ENCODE measurements around the gene KDM5B.
A peak's percentile ranks its signal among the peaks of the same experiment; 100 is the strongest.

KDM5B gene

DNA sequence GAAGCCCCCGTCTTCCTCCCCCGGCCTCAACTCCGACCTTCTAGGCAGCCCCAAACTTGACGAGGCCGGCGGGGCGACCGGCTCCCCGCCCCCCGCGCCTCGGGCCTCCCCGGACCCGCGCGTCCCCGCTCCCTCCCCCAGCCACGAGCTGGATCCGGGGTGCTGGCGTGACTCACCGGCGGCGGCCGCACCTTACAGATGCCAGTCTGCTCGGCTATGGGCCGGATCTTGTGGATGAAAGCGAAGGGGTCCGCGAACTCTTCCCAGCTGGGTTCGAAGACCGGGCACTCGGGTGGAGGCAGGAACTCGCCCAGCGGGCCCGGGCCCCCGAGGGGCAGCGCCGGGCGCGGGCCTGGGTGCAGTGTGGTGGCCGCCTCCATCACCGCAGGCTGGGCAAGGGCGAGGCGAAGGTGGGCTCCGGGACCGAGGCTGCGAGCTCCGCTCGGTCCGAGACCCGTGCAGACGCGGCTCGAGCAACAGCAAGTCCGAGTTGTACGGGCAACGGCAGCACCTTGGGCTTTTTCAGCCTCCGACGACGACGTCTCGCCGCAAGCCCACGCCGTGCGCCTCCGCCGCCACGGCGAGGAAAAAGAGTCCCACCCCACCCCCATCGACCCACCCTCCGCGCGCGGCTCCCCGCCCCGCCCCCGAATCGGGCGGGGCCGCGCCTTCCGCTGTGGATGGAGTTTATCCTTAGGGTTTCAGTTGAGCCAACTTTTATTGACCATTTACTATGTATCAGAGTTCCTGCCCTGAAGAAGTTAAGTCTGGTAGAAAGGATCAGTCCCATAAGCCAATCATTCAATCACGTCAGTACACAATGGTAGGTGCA, at the start of gene KDM5B:
Gene KDM5B (minus strand): TSS at position 496 of the 832 bp plus-strand sequence. CDS start 116 bp downstream, at position 380.
- peak within 1 kb of the TSS; percentile 92 for H3K4me3 ChIP-seq (ENCODE audit: low read depth, low read length)
- H3K79me2 ChIP-seq (ENCODE audit: control insufficient read depth, insufficient read depth, low read length, unreplicated experiment), result peaks cover 51% of the 10 kb centered on the region
- peaks cover 34% of the 10 kb centered on the region for H3K4me1 ChIP-seq (ENCODE audit: control insufficient read depth, insufficient read depth, low read length, unreplicated experiment)
- H2AFZ ChIP-seq (ENCODE audit: low read length, unreplicated experiment), result peak within 1 kb of the TSS; percentile 79
- peak within 1 kb of the TSS; percentile 53 for H3K27ac ChIP-seq (ENCODE audit: low read depth, low read length)
- H3K36me3 ChIP-seq (ENCODE audit: insufficient read depth, low read length), result no peaks in the 10 kb centered on the region
- no peaks in the 10 kb centered on the region for H3K27me3 ChIP-seq (ENCODE audit: insufficient read depth, low read length)

DNA sequence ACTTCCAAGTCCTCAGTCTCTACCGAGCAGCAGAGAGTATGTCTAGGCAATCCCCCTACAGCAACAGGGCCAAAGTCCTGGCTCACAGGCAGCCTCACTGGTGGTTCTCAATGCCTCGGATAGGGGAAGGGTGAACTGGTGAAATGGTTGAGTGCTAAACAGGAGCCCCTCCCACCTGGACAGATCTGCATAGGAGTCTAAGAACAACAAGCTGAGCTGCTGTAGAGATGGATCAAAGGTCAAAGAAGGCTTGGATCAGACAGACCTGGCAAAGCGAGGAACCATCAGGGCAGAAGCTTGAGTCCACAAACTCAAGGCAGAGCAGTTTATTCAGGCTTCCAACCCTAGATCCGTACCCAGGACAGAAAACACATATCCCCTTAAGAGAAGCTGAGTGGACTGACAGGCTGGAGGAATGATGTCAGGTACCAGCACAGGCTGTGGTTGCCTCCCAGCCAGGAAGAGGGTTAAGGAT, 49.0 kb upstream of the KDM5B start:
- Histone ChIP-seq H3K79me2 (ENCODE audit: control insufficient read depth, insufficient read depth, low read length, unreplicated experiment) (no peaks in the 10 kb centered on the region), H3K4me1 (ENCODE audit: control insufficient read depth, insufficient read depth, low read length, unreplicated experiment) (peaks cover 5% of the 10 kb centered on the region), H3K27me3 (ENCODE audit: insufficient read depth, low read length) (no peaks in the 10 kb centered on the region), H3K4me3 (ENCODE audit: low read depth, low read length) (no peak overlapping the region), H2AFZ (ENCODE audit: low read length, unreplicated experiment) (no peak overlapping the region), H3K27ac (ENCODE audit: low read depth, low read length) (no peak overlapping the region), H3K36me3 (ENCODE audit: insufficient read depth, low read length) (no peaks in the 10 kb centered on the region)

DNA sequence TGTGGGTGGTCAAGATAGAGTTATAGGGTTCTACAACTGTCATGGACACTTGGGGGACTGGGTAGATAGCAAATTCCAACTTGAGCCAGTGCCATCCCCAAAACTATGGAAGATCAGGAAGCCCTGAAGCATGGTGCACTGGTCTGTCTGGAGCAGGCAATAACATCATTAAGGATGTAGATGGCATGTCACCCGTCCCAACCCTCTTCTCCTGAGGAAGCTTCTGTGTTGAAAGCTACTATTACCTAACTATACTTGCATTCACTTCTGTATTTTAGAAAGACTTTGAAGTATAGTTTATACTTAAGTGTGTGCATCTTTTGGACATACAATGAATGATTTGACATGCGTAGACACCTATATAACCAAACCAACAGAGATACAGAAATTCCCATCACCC, 47.8 kb upstream of the KDM5B start:
- Histone ChIP-seq H3K27me3 (ENCODE audit: insufficient read depth, low read length) (no peaks in the 10 kb centered on the region), H3K4me3 (ENCODE audit: low read depth, low read length) (no peak overlapping the region), H3K79me2 (ENCODE audit: control insufficient read depth, insufficient read depth, low read length, unreplicated experiment) (no peaks in the 10 kb centered on the region), H3K4me1 (ENCODE audit: control insufficient read depth, insufficient read depth, low read length, unreplicated experiment) (peaks cover 5% of the 10 kb centered on the region), H3K36me3 (ENCODE audit: insufficient read depth, low read length) (no peaks in the 10 kb centered on the region), H3K27ac (ENCODE audit: low read depth, low read length) (no peak overlapping the region), H2AFZ (ENCODE audit: low read length, unreplicated experiment) (no peak overlapping the region)

DNA sequence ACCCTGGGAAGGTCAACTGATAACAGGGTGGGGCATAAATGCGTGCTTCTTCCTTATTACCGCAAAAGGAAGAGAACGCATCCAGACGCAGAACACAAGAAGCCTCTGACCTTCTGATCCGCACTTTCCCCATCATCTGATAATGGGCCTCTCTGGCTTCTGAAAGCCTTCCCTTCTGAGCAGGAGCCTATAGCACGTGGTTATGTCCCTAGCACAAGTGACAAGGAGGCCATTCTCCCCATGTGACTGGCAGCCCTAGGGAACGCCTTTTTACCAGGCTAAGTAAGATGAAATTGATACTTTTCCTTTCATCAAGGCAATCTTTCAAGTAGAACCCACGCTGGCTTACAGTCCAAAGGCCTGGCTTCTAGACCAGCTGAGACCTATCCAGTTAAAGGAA, 46.6 kb upstream of the KDM5B start:
- H3K27ac ChIP-seq (ENCODE audit: low read depth, low read length), result no peak overlapping the region
- H3K4me1 ChIP-seq (ENCODE audit: control insufficient read depth, insufficient read depth, low read length, unreplicated experiment), result peaks cover 5% of the 10 kb centered on the region
- H2AFZ ChIP-seq (ENCODE audit: low read length, unreplicated experiment), result no peak overlapping the region
- H3K36me3 ChIP-seq (ENCODE audit: insufficient read depth, low read length), result no peaks in the 10 kb centered on the region
- H3K4me3 ChIP-seq (ENCODE audit: low read depth, low read length), result no peak overlapping the region
- H3K27me3 ChIP-seq (ENCODE audit: insufficient read depth, low read length), result no peaks in the 10 kb centered on the region
- H3K79me2 ChIP-seq (ENCODE audit: control insufficient read depth, insufficient read depth, low read length, unreplicated experiment), result no peaks in the 10 kb centered on the region

DNA sequence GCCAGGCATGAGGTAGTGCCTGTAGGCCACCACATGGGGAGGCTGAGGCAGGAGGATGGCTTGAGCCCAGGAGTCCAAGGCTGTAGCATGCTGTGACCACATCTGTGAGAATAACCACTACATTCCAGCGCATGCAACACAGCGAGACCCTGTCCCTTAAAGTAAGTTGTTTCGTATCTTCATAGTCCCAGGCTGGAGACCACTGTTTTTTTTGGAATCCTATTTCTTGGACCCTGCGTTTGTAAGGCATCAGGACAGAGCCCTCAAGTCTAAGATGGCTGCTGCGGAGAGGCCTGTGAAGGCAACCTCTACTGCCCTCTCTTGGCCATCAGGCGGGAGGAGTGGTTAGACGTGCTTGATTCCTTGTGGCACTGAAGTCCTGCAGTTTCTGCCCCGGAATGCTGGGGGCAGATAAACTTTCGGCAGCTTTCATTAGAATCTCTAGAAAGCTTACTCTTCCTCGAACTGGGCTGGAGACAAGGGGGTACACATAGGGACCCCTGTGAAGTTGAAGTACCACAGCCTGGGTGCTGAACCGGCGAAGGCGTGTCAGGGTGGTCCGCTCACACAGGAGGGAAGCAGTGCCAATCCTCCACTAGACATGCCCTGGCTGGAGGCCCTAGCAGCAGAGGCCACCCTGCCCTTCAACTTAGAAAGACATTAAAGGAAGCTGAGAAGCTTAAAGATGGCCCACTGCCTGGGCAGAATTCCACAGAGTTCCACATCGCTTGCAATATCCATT, 44.1 kb upstream of the KDM5B start:
- H3K27me3 ChIP-seq (ENCODE audit: insufficient read depth, low read length), result no peaks in the 10 kb centered on the region
- no peak overlapping the region for H3K4me3 ChIP-seq (ENCODE audit: low read depth, low read length)
- no peaks in the 10 kb centered on the region for H3K79me2 ChIP-seq (ENCODE audit: control insufficient read depth, insufficient read depth, low read length, unreplicated experiment)
- H3K36me3 ChIP-seq (ENCODE audit: insufficient read depth, low read length), result no peaks in the 10 kb centered on the region
- peak overlapping the region; percentile 38 for H2AFZ ChIP-seq (ENCODE audit: low read length, unreplicated experiment)
- H3K4me1 ChIP-seq (ENCODE audit: control insufficient read depth, insufficient read depth, low read length, unreplicated experiment), result no peaks in the 10 kb centered on the region
- no peak overlapping the region for H3K27ac ChIP-seq (ENCODE audit: low read depth, low read length)

DNA sequence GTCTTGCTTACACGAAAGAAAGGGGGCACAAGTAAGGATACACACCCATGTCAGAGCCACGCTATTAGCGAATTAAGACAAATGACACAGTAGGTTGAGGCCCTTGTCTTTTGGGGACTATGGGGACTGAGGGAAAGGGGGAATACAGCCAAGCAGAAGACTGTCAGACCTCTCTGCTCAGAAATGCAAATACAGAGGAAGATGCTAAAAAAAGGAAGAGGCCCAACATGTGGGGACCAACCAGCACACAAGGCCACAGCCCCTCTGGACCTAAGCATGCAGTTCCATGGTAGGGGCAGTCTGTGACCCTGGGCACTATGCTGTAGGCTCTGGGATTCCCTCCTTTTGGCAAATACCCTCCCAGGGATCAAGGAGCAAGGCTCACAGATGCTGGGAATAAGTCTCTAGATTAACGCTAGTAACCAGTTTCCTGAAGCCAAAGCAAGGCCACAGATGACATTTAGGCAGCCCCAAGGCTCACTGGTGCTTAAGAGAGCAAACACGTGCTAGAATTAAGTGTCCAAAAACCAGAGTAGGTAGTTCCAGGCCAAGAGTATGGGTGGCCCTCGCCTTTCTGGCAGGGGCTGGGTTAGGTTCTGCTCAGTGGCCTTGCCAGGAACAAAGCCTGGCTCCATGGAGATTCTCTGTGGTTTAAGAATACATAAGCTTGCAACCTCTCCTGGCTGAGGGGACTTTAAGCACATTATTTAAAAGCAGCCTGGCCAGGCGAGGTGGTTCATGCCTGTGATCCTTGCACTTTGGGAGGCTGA, 42.6 kb upstream of the KDM5B start:
- H3K4me3 ChIP-seq (ENCODE audit: low read depth, low read length), result no peak overlapping the region
- H3K27ac ChIP-seq (ENCODE audit: low read depth, low read length), result no peak overlapping the region
- H3K27me3 ChIP-seq (ENCODE audit: insufficient read depth, low read length), result no peaks in the 10 kb centered on the region
- no peaks in the 10 kb centered on the region for H3K4me1 ChIP-seq (ENCODE audit: control insufficient read depth, insufficient read depth, low read length, unreplicated experiment)
- no peaks in the 10 kb centered on the region for H3K79me2 ChIP-seq (ENCODE audit: control insufficient read depth, insufficient read depth, low read length, unreplicated experiment)
- no peaks in the 10 kb centered on the region for H3K36me3 ChIP-seq (ENCODE audit: insufficient read depth, low read length)
- H2AFZ ChIP-seq (ENCODE audit: low read length, unreplicated experiment), result no peak overlapping the region

DNA sequence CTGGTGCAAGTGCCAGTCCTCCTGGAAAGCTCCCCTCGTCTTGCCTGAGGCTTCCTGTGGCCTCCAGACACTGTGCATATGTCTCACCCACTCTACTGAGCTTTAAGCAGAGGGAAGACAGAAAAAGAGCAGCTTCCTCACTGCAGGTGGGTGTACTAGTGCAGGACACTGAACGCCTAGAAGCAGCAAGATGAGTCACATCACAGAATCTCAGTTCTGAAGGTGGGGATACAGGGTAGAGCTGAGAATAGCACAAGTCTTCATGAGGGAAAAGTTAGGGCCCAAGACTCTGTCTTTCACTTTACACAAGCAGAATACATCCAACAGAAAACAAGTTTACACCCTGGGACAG, 39.9 kb upstream of the KDM5B start:
- Histone ChIP-seq H3K36me3 (ENCODE audit: insufficient read depth, low read length) (no peaks in the 10 kb centered on the region), H3K27me3 (ENCODE audit: insufficient read depth, low read length) (no peaks in the 10 kb centered on the region), H3K27ac (ENCODE audit: low read depth, low read length) (no peak overlapping the region), H2AFZ (ENCODE audit: low read length, unreplicated experiment) (no peak overlapping the region), H3K79me2 (ENCODE audit: control insufficient read depth, insufficient read depth, low read length, unreplicated experiment) (no peaks in the 10 kb centered on the region), H3K4me3 (ENCODE audit: low read depth, low read length) (no peak overlapping the region), H3K4me1 (ENCODE audit: control insufficient read depth, insufficient read depth, low read length, unreplicated experiment) (no peaks in the 10 kb centered on the region)

DNA sequence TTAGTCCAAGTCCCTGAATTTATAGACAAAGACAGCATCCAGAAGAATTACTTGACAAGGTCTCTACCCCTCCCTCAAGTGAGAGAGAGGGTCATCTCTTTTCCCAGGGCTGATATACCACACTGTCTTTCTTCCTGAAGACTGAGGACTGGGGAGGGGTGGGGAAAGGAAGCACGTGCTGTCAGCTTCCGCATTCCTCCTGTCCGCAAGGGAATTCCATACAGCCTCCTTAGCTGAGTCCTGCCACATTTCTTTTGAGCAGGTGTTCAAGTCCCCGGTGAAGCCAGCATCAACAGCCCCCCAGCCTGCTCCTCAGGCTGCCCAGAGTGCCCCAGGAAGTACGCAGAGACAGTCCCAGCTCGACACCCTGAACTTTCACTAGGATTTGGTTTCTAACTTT, 36.7 kb upstream of the KDM5B start:
- H3K27me3 ChIP-seq (ENCODE audit: insufficient read depth, low read length), result no peaks in the 10 kb centered on the region
- no peaks in the 10 kb centered on the region for H3K36me3 ChIP-seq (ENCODE audit: insufficient read depth, low read length)
- no peaks in the 10 kb centered on the region for H3K4me1 ChIP-seq (ENCODE audit: control insufficient read depth, insufficient read depth, low read length, unreplicated experiment)
- no peaks in the 10 kb centered on the region for H3K79me2 ChIP-seq (ENCODE audit: control insufficient read depth, insufficient read depth, low read length, unreplicated experiment)
- no peak overlapping the region for H3K4me3 ChIP-seq (ENCODE audit: low read depth, low read length)
- no peak overlapping the region for H3K27ac ChIP-seq (ENCODE audit: low read depth, low read length)
- H2AFZ ChIP-seq (ENCODE audit: low read length, unreplicated experiment), result no peak overlapping the region

DNA sequence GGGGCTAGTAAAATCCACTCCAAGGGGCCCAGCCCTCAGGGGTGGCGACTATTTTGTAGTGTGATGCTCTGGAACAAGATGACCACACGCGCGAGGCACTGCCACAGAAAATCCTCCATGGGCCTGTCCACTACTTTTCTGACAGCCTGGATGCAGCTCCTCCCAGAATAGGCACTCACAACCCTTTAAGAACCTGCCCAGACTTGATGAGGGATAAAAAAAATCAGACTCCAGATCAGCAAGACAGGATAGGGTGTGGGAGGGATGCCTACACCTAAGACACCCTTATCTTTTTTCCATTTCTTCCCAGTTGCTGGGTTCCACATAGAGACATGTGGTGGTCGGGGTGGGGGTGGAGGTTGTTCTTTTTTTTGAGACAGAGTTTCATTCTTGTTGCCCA, 36.0 kb upstream of the KDM5B start:
- H3K4me1 ChIP-seq (ENCODE audit: control insufficient read depth, insufficient read depth, low read length, unreplicated experiment), result no peaks in the 10 kb centered on the region
- no peaks in the 10 kb centered on the region for H3K36me3 ChIP-seq (ENCODE audit: insufficient read depth, low read length)
- H3K27ac ChIP-seq (ENCODE audit: low read depth, low read length), result no peak overlapping the region
- H3K79me2 ChIP-seq (ENCODE audit: control insufficient read depth, insufficient read depth, low read length, unreplicated experiment), result no peaks in the 10 kb centered on the region
- no peak overlapping the region for H3K4me3 ChIP-seq (ENCODE audit: low read depth, low read length)
- no peak overlapping the region for H2AFZ ChIP-seq (ENCODE audit: low read length, unreplicated experiment)
- no peaks in the 10 kb centered on the region for H3K27me3 ChIP-seq (ENCODE audit: insufficient read depth, low read length)

DNA sequence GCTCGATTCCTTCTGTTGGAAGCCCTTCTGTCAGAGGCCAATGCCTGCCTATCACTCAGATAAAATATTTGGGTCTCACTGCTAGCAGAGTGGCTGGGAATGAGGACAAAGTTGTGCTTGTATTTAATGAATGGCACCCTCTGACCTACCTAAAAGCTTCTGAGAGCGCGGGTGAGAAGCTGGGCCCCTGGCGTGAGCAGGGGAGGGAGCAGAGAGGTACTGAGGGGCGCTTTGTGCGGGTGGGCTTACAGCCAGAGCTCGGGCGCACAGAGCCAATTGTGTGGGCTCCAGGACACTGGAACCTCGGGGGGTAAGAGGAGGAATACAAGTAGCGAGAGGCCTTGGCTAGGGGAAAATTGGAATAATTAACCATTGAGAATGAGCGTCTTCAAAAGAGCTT, 34.9 kb upstream of the KDM5B start:
- H3K27ac ChIP-seq (ENCODE audit: low read depth, low read length), result no peak overlapping the region
- H3K4me3 ChIP-seq (ENCODE audit: low read depth, low read length), result no peak overlapping the region
- H3K79me2 ChIP-seq (ENCODE audit: control insufficient read depth, insufficient read depth, low read length, unreplicated experiment), result no peaks in the 10 kb centered on the region
- H2AFZ ChIP-seq (ENCODE audit: low read length, unreplicated experiment), result no peak overlapping the region
- no peaks in the 10 kb centered on the region for H3K4me1 ChIP-seq (ENCODE audit: control insufficient read depth, insufficient read depth, low read length, unreplicated experiment)
- H3K36me3 ChIP-seq (ENCODE audit: insufficient read depth, low read length), result no peaks in the 10 kb centered on the region
- H3K27me3 ChIP-seq (ENCODE audit: insufficient read depth, low read length), result peaks cover 4% of the 10 kb centered on the region
